Loucy (cell line): Measurements from ENCODE around the gene AMPD1.

ENCODE experiments used
- EZH2phosphoT487 ChIP-seq: fragments of 200-600 bp; IDR thresholded peaks from 2 replicates; pipeline ENCODE4 v1.6.1; 2018; ENCODE audit warnings: antibody characterized with exemption, mild to moderate bottlenecking, moderate library complexity, borderline replicate concordance
- TF ChIP-seq, protein P1 (sequence below): fragments of 200-600 bp; sonication (generic); conservative IDR thresholded peaks from 2 replicates; pipeline ENCODE4 v1.5.1; 2014; ENCODE audit warnings: mild to moderate bottlenecking, antibody characterized with exemption, low read length

DNA sequence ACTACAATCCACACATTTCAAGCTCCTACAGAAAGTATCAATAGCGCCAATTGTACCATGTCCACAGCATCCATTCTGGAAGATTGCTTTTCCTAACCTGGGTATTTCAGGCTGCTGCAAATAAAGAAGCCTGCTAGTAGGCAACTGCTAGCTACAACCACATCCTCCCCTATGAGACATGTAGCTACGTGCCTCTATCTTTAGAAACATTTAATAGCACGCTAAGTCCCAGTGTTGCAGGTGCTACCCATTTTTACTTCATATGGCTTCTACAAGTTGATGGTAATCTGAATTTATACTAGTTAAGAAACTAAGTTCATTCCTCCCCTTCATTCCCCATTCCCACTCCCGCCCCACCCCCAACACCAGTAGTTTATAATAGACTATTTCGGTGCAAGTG, 7.4 kb upstream of the AMPD1 start:
- TF ChIP-seq, protein P1, sequence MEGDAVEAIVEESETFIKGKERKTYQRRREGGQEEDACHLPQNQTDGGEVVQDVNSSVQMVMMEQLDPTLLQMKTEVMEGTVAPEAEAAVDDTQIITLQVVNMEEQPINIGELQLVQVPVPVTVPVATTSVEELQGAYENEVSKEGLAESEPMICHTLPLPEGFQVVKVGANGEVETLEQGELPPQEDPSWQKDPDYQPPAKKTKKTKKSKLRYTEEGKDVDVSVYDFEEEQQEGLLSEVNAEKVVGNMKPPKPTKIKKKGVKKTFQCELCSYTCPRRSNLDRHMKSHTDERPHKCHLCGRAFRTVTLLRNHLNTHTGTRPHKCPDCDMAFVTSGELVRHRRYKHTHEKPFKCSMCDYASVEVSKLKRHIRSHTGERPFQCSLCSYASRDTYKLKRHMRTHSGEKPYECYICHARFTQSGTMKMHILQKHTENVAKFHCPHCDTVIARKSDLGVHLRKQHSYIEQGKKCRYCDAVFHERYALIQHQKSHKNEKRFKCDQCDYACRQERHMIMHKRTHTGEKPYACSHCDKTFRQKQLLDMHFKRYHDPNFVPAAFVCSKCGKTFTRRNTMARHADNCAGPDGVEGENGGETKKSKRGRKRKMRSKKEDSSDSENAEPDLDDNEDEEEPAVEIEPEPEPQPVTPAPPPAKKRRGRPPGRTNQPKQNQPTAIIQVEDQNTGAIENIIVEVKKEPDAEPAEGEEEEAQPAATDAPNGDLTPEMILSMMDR: no peak
- TF ChIP-seq EZH2phosphoT487: no peak
